Measurements from ENCODE around the gene EPB41L3. TPM values are rescaled to one million over a fixed set of nuclear protein-coding genes. Genes with fewer than 3 reads are reported as not detected.

Gene EPB41L3
- total RNA-seq, 1 donor from 2014 or later, result 16.8 TPM

GRCh38 chr18:5395860-5396448, 147.8 kb downstream of the EPB41L3 start:
- no peaks in the 10 kb centered on the region for H3K9me3 Mint-ChIP-seq (ENCODE audit: unreplicated experiment)

GRCh38 chr18:5393779-5394178, 150.0 kb downstream of the EPB41L3 start:
- no peak for DNase-seq (ENCODE audit: low spot score)
- no peaks in the 10 kb centered on the region for H3K4me1 Mint-ChIP-seq (ENCODE audit: unreplicated experiment)
- no peaks in the 10 kb centered on the region for H3K27me3 Mint-ChIP-seq (ENCODE audit: unreplicated experiment)
- no peak for TF ChIP-seq CTCF (IDR thresholded peaks at IDR 0.05; ENCODE audit: unreplicated experiment)
- no peak overlapping the region for H3K27ac Mint-ChIP-seq (ENCODE audit: unreplicated experiment)
- H3K9me3 Mint-ChIP-seq (ENCODE audit: unreplicated experiment), result no peaks in the 10 kb centered on the region
- H3K4me3 Mint-ChIP-seq (ENCODE audit: unreplicated experiment), result no peak overlapping the region
- H3K36me3 Mint-ChIP-seq (ENCODE audit: low read depth, unreplicated experiment), result no peaks in the 10 kb centered on the region

More at GRCh38 chr18:5395860-5396448, 147.8 kb downstream of the EPB41L3 start:
- DNase-seq (ENCODE audit: low spot score), result no peak
- no peak for TF ChIP-seq CTCF (IDR thresholded peaks at IDR 0.05; ENCODE audit: unreplicated experiment)
- H3K4me1 Mint-ChIP-seq (ENCODE audit: unreplicated experiment), result no peaks in the 10 kb centered on the region
- H3K36me3 Mint-ChIP-seq (ENCODE audit: low read depth, unreplicated experiment), result no peaks in the 10 kb centered on the region
- no peaks in the 10 kb centered on the region for H3K27me3 Mint-ChIP-seq (ENCODE audit: unreplicated experiment)
- H3K4me3 Mint-ChIP-seq (ENCODE audit: unreplicated experiment), result no peak overlapping the region
- no peak overlapping the region for H3K27ac Mint-ChIP-seq (ENCODE audit: unreplicated experiment)

DNA sequence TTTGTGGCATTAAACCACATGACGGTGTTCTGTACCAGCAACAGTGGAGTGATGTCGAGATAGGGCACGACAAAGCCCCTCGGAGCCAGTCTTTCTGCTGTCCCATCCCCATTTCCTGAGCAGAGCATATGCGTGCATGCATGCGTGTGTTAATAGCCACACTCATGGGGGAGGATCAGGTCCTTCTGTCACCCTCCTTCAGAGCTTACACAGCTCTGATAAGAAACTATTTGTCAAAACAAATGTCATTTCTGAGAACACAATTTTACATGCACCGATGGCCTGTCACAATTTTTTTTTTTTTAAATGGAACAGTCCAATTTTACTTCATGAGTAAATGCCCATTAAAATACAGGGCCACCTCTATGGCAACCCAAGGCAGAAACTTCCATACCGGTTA, 152.4 kb downstream of the EPB41L3 start:
- DNase-seq (ENCODE audit: low spot score), result no peak
- Mint-ChIP-seq H3K27ac (ENCODE audit: unreplicated experiment) (no peak overlapping the region), H3K27me3 (ENCODE audit: unreplicated experiment) (no peaks in the 10 kb centered on the region), H3K4me3 (ENCODE audit: unreplicated experiment) (no peak overlapping the region), H3K36me3 (ENCODE audit: low read depth, unreplicated experiment) (no peaks in the 10 kb centered on the region), H3K9me3 (ENCODE audit: unreplicated experiment) (no peaks in the 10 kb centered on the region), H3K4me1 (ENCODE audit: unreplicated experiment) (no peaks in the 10 kb centered on the region)
- no peak for TF ChIP-seq CTCF (IDR thresholded peaks at IDR 0.05; ENCODE audit: unreplicated experiment)

- Mint-ChIP-seq H3K27ac (ENCODE audit: unreplicated experiment) (no peak overlapping the region), H3K4me3 (ENCODE audit: unreplicated experiment) (no peak overlapping the region), H3K4me1 (ENCODE audit: unreplicated experiment) (no peaks in the 10 kb centered on the region), H3K27me3 (ENCODE audit: unreplicated experiment) (no peaks in the 10 kb centered on the region), H3K9me3 (ENCODE audit: unreplicated experiment) (no peaks in the 10 kb centered on the region), H3K36me3 (ENCODE audit: low read depth, unreplicated experiment) (no peaks in the 10 kb centered on the region)
- no peak for TF ChIP-seq CTCF (IDR thresholded peaks at IDR 0.05; ENCODE audit: unreplicated experiment)
- DNase-seq (ENCODE audit: low spot score), result no peak
Observed at GRCh38 chr18:5389356-5389755, 154.4 kb downstream of the EPB41L3 start.

DNA sequence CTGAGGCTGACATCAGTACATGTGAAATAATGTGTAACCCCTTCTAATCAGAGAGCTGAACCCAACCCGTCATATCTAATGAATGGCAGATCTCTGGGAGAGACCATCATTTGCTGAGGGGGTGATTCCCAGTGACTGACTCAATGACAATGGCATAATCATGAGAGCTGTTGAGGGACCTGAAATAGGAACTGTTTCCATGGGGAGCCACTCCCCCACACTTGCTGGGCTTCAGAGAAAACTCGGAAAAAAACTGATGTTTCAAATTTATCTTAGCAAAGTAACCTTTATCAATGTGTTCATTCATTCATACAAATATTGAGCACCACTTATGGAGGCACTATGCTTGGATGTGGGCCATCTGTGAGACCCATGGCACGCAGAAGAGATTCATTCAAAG, 154.9 kb downstream of the EPB41L3 start:
- no peak for DNase-seq (ENCODE audit: low spot score)
- Mint-ChIP-seq H3K4me3 (ENCODE audit: unreplicated experiment) (no peak overlapping the region), H3K4me1 (ENCODE audit: unreplicated experiment) (no peaks in the 10 kb centered on the region), H3K36me3 (ENCODE audit: low read depth, unreplicated experiment) (no peaks in the 10 kb centered on the region), H3K9me3 (ENCODE audit: unreplicated experiment) (no peaks in the 10 kb centered on the region), H3K27me3 (ENCODE audit: unreplicated experiment) (no peaks in the 10 kb centered on the region), H3K27ac (ENCODE audit: unreplicated experiment) (no peak overlapping the region)
- TF ChIP-seq CTCF (IDR thresholded peaks at IDR 0.05; ENCODE audit: unreplicated experiment), result no peak
